GM12878 (cell line): ENCODE measurements around the gene P3H1.

ENCODE experiments used
- CBFB ChIP-seq: IDR thresholded peaks from 2 replicates; pipeline ENCODE4 v1.6.1; 2016; ENCODE audit warnings: antibody characterized with exemption, low read depth
- CEBPZ ChIP-seq: fragments of 150-350 bp; IDR thresholded peaks from 2 replicates; pipeline ENCODE4 v1.6.1; 2016; ENCODE audit warnings: low read depth, low read length
- CHD4 ChIP-seq: fragments of 200-600 bp; sonication (generic); IDR thresholded peaks from 2 replicates; pipeline ENCODE4 v1.6.1; 2016; ENCODE audit warnings: mild to moderate bottlenecking
- CTCF ChIP-seq, 3 experiments: IDR thresholded peaks in 2 of 3; conservative IDR thresholded peaks in 1 of 3; 2 replicates each; pipeline ENCODE4 v1.5.1; 2011; ENCODE audit warnings: low read depth in 3 of 3, low read length in 3 of 3, mild to moderate bottlenecking in 3 of 3, control low read depth in 2 of 3, moderate library complexity in 2 of 3, inconsistent platforms in 1 of 3, mixed read lengths in 1 of 3; ENCODE audit not compliant: control insufficient read depth in 2 of 3, insufficient read depth in 1 of 3; ENCODE audit errors: extremely low read depth in 1 of 3
- EZH2 ChIP-seq: IDR thresholded peaks from 2 replicates; pipeline ENCODE4 v1.6.1; 2012; ENCODE audit warnings: low read depth, mild to moderate bottlenecking, control low read depth, inconsistent platforms, low read length, borderline replicate concordance; ENCODE audit not compliant: control insufficient read depth
- FOS ChIP-seq: IDR thresholded peaks from 3 replicates; pipeline ENCODE4 v1.6.1; 2011; ENCODE audit warnings: borderline replicate concordance; ENCODE audit not compliant: insufficient read length; ENCODE audit errors: extremely low read depth
- GABPA ChIP-seq: IDR thresholded peaks from 2 replicates; pipeline ENCODE4 v1.6.1; 2014; ENCODE audit warnings: antibody characterized with exemption, low read depth, mild to moderate bottlenecking, inconsistent platforms
- JUND ChIP-seq: IDR thresholded peaks from 2 replicates; pipeline ENCODE4 v1.6.1; 2012; ENCODE audit warnings: low read depth, mild to moderate bottlenecking, low read length, improper control_type of control experiment, moderate library complexity
- KDM1A ChIP-seq: fragments of 200-600 bp; sonication (generic); IDR thresholded peaks from 2 replicates; pipeline ENCODE4 v1.6.1; 2016; ENCODE audit warnings: borderline replicate concordance
- MLLT1 ChIP-seq: fragments of 450-650 bp; IDR thresholded peaks from 2 replicates; pipeline ENCODE4 v1.6.1; 2016; ENCODE audit warnings: mild to moderate bottlenecking
- SREBF2 ChIP-seq: IDR thresholded peaks from 2 replicates; pipeline ENCODE4 v1.6.1; 2012; ENCODE audit warnings: mild to moderate bottlenecking, low read length
- USF2 ChIP-seq: IDR thresholded peaks from 2 replicates; pipeline ENCODE4 v1.6.1; 2011; ENCODE audit warnings: low read depth, low read length, improper control_type of control experiment, borderline replicate concordance
- TF ChIP-seq, protein P1 (sequence below): IDR thresholded peaks from 2 replicates; pipeline ENCODE4 v1.6.1; 2012; ENCODE audit warnings: mild to moderate bottlenecking, low read depth, low read length

- TF ChIP-seq SREBF2 (no peak), GABPA (no peak), KDM1A (no peak), EZH2 (no peak), MLLT1 (no peak), CBFB (no peak), FOS (no peak), JUND (no peak), USF2 (no peak), CTCF (IDR thresholded peaks at IDR 0.05 in 2 of 3, conservative IDR thresholded peaks at IDR 0.05 in 1 of 3; ENCODE audit: control insufficient read depth in 2 of 3, extremely low read depth in 1 of 3, insufficient read depth in 1 of 3, low read depth in 3 of 3, low read length in 3 of 3) (no peak), CEBPZ (no peak), CHD4 (no peak)
- TF ChIP-seq, protein P1, sequence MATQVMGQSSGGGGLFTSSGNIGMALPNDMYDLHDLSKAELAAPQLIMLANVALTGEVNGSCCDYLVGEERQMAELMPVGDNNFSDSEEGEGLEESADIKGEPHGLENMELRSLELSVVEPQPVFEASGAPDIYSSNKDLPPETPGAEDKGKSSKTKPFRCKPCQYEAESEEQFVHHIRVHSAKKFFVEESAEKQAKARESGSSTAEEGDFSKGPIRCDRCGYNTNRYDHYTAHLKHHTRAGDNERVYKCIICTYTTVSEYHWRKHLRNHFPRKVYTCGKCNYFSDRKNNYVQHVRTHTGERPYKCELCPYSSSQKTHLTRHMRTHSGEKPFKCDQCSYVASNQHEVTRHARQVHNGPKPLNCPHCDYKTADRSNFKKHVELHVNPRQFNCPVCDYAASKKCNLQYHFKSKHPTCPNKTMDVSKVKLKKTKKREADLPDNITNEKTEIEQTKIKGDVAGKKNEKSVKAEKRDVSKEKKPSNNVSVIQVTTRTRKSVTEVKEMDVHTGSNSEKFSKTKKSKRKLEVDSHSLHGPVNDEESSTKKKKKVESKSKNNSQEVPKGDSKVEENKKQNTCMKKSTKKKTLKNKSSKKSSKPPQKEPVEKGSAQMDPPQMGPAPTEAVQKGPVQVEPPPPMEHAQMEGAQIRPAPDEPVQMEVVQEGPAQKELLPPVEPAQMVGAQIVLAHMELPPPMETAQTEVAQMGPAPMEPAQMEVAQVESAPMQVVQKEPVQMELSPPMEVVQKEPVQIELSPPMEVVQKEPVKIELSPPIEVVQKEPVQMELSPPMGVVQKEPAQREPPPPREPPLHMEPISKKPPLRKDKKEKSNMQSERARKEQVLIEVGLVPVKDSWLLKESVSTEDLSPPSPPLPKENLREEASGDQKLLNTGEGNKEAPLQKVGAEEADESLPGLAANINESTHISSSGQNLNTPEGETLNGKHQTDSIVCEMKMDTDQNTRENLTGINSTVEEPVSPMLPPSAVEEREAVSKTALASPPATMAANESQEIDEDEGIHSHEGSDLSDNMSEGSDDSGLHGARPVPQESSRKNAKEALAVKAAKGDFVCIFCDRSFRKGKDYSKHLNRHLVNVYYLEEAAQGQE = no peak
Measured at GRCh38 chr1:42721926-42722325, 44.9 kb downstream of the P3H1 start.
